Measurements from ENCODE around the gene RPN2. TPM values are rescaled to one million over a fixed set of nuclear protein-coding genes. Genes with fewer than 3 reads are reported as not detected.
A peak's percentile ranks its signal among the peaks of the same experiment; 100 is the strongest.

RPN2 gene
- polyA plus RNA-seq, 1 experiment = 488 TPM

DNA sequence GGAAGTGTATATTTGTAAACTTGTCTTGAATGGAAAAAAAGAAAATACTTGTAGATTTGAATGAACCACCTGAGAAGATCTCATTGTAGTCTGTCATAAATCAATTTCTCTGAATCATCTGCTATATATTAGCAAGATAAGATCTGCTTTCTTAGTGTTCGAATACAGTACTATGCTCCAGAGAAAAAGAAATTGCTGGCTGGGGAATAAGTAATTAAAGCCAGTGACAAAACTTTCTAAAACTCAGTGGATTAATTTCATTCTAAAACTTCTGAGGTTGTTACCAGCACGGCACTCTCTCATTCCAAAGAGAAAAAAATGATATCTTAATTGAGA is 22.7 kb downstream of the RPN2 start:
- Histone ChIP-seq H3K4me3 (ENCODE audit: low read depth, low read length) (peak overlapping the region; percentile 36), H3K9me3 (ENCODE audit: control insufficient read depth, insufficient read depth, low read length) (no peaks in the 10 kb centered on the region), H3K27ac (ENCODE audit: low read depth, low read length) (peak overlapping the region; percentile 79), H3K27me3 (ENCODE audit: control insufficient read depth, insufficient read depth, low read length) (no peaks in the 10 kb centered on the region)
- TF ChIP-seq, protein P1, sequence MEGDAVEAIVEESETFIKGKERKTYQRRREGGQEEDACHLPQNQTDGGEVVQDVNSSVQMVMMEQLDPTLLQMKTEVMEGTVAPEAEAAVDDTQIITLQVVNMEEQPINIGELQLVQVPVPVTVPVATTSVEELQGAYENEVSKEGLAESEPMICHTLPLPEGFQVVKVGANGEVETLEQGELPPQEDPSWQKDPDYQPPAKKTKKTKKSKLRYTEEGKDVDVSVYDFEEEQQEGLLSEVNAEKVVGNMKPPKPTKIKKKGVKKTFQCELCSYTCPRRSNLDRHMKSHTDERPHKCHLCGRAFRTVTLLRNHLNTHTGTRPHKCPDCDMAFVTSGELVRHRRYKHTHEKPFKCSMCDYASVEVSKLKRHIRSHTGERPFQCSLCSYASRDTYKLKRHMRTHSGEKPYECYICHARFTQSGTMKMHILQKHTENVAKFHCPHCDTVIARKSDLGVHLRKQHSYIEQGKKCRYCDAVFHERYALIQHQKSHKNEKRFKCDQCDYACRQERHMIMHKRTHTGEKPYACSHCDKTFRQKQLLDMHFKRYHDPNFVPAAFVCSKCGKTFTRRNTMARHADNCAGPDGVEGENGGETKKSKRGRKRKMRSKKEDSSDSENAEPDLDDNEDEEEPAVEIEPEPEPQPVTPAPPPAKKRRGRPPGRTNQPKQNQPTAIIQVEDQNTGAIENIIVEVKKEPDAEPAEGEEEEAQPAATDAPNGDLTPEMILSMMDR (IDR thresholded peaks at IDR 0.05; ENCODE audit: low read depth, low read length) = no peak
- CTCF ChIA-PET = interaction anchor here (0.7 to 4.1 kb wide), 3 partner anchors 10 to 332 kb away, joined by 3 to 53 read pairs (median 19); no protein-coding TSS in a partner anchor
- POLR2A ChIA-PET = no interaction called here
- DNase-seq (ENCODE audit: low read depth, low spot score) = no peak

DNA sequence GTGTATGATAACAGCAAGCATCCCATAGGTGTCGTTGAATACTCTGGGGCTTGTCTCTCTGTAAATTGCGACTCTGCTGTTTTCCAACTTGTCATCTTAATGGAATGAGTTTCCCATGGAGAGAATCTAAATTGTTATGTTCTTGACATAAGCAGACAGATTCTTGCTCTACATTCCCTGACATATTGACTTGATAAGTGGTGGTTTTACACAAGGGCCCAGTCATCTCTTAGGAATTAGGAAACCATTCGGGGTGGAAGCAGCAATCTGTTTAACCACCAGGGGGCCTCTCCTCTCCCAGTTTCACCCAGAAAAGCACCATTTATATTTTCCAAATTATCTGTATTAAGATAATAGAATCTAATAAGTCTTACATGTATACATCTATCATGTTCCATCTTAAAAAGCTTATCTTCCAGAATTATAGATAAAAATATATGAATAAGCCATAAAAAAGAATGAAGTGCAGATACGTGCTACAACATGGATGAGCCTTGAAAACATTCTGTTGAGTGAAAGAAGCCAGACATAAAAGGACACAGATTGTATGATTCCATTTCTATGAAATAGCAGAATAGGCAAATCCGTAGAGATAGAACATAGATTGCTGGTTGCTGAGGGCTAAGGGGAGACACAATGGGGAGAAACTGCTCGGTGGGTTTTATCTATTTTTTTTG is 23.3 kb downstream of the RPN2 start:
- POLR2A ChIA-PET = no interaction called here
- Histone ChIP-seq H3K9me3 (ENCODE audit: control insufficient read depth, insufficient read depth, low read length) (no peaks in the 10 kb centered on the region), H3K4me3 (ENCODE audit: low read depth, low read length) (peak overlapping the region; percentile 36), H3K27ac (ENCODE audit: low read depth, low read length) (peak overlapping the region; percentile 79), H3K27me3 (ENCODE audit: control insufficient read depth, insufficient read depth, low read length) (no peaks in the 10 kb centered on the region)
- CTCF ChIA-PET = interaction anchor here (0.5 to 4.1 kb wide), 16 partner anchors 10 to 603 kb away, joined by 3 to 53 read pairs (median 4); partner anchors contain the start of gene RPN2
- DNase-seq (ENCODE audit: low read depth, low spot score) = peak; percentile 90
- TF ChIP-seq, protein P1 (IDR thresholded peaks at IDR 0.05; ENCODE audit: low read depth, low read length) = peak; percentile 91

DNA sequence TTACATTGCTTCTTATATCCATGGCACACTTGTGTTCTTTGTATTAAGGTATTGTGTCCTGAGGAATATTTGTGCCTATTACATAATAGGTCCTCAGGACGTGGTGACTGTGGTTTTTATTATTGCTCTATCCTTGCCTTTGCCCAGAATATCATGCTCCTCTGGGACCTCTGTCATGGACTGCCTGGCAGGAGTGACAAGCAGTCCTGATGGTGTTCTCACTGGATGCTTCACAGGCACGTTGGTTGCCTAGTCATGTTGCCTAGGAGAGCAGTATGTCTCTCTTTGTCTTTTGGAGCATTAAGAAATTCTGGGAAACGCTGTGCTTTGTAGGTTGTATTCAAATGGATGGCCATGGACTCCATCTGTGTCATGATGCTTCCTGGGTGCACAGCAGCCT is 24.9 kb downstream of the RPN2 start:
- DNase-seq (ENCODE audit: low read depth, low spot score) = no peak
- Histone ChIP-seq H3K27me3 (ENCODE audit: control insufficient read depth, insufficient read depth, low read length) (no peaks in the 10 kb centered on the region), H3K9me3 (ENCODE audit: control insufficient read depth, insufficient read depth, low read length) (no peaks in the 10 kb centered on the region), H3K27ac (ENCODE audit: low read depth, low read length) (no peak overlapping the region), H3K4me3 (ENCODE audit: low read depth, low read length) (no peak overlapping the region)
- ChIA-PET CTCF (interaction anchor here (0.5 to 4.1 kb wide), 2 partner anchors 12 to 120 kb away, joined by 3 to 53 read pairs; no protein-coding TSS in a partner anchor), POLR2A (no interaction called here)
- TF ChIP-seq, protein P1 (IDR thresholded peaks at IDR 0.05; ENCODE audit: low read depth, low read length) = no peak

DNA sequence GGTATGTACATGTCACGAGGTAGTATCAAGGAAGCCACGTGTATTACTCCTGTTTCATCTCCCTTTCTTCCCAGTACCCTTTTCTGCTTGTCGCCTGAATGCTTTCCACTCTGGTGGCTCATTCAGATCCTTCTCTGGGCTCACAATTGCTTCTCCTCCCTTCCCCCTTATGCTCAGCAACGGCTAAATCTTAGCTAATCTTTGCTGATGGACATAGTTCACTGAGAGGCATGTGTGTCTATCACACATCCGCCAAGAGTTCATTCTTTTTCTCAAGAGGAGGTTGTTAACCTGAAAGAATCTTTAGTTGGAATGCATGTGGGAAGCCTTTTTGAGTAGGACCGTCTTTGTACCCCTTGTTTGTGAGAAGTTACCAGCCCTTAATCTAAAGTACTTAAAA is 26.0 kb downstream of the RPN2 start:
- TF ChIP-seq, protein P1 (IDR thresholded peaks at IDR 0.05; ENCODE audit: low read depth, low read length) = no peak
- H3K27me3 ChIP-seq (ENCODE audit: control insufficient read depth, insufficient read depth, low read length) = no peaks in the 10 kb centered on the region
- H3K9me3 ChIP-seq (ENCODE audit: control insufficient read depth, insufficient read depth, low read length) = no peaks in the 10 kb centered on the region
- CTCF ChIA-PET = interaction anchor here (0.5 to 0.9 kb wide), 3 partner anchors 10 to 1308 kb away, joined by 3 to 4 read pairs (median 3); no protein-coding TSS in a partner anchor
- no peak overlapping the region for H3K4me3 ChIP-seq (ENCODE audit: low read depth, low read length)
- DNase-seq (ENCODE audit: low read depth, low spot score) = no peak
- POLR2A ChIA-PET = no interaction called here
- no peak overlapping the region for H3K27ac ChIP-seq (ENCODE audit: low read depth, low read length)

DNA sequence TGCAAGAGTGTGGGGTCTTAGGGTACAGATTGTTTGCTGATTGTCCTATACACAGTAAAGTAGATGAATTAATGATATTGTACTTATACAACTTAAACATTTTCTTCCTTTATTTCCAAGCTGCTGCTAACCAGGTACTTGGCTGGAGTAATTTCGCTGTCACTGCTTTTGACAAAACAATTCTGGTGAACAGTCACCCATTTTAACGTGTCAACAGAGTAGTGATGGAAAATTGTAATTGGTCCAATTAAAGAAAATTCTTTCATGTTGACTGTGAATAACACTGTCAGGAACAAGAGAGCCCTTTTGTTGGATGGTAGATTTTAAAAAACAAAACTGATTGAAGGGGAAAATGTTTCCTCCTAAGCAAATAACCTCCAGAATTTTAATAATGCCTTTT is 26.7 kb downstream of the RPN2 start:
- Histone ChIP-seq H3K27ac (ENCODE audit: low read depth, low read length) (no peak overlapping the region), H3K27me3 (ENCODE audit: control insufficient read depth, insufficient read depth, low read length) (no peaks in the 10 kb centered on the region), H3K4me3 (ENCODE audit: low read depth, low read length) (no peak overlapping the region), H3K9me3 (ENCODE audit: control insufficient read depth, insufficient read depth, low read length) (no peaks in the 10 kb centered on the region)
- no peak for DNase-seq (ENCODE audit: low read depth, low spot score)
- POLR2A ChIA-PET = no interaction called here
- TF ChIP-seq, protein P1 (IDR thresholded peaks at IDR 0.05; ENCODE audit: low read depth, low read length) = no peak
- CTCF ChIA-PET = interaction anchor here (0.5 to 1.1 kb wide), 3 partner anchors 10 to 1308 kb away, joined by 3 to 5 read pairs (median 3); no protein-coding TSS in a partner anchor

All from AG04450 (cell line).